H9 (cell line): Measurements from ENCODE around the gene XAF1. TPM values are rescaled to one million over a fixed set of nuclear protein-coding genes. Genes with fewer than 3 reads are reported as not detected.

Experiments
- DNase-seq: peaks from one replicate; pipeline ENCODE4 v3.0.0-alpha.2; 2017
- H2AFZ ChIP-seq: one replicate; pipeline ENCODE4 v1.6.1; 2013; ENCODE audit warnings: mild to moderate bottlenecking, low read length, control low read depth, moderate library complexity
- H2AK5ac ChIP-seq: 2 replicates; pipeline ENCODE4 v1.6.1; 2013; ENCODE audit warnings: low read length, control low read depth, mixed read lengths; ENCODE audit not compliant: insufficient read length
- H2BK120ac ChIP-seq: one replicate; pipeline ENCODE4 v1.6.1; 2013; ENCODE audit warnings: low read depth, mild to moderate bottlenecking, low read length, control low read depth, inconsistent platforms; ENCODE audit not compliant: poor library complexity, severe bottlenecking
- H2BK12ac ChIP-seq: 2 replicates; pipeline ENCODE4 v1.6.1; 2013; ENCODE audit warnings: low read length, control low read depth, mixed read lengths, low read depth; ENCODE audit not compliant: insufficient read length
- H2BK15ac ChIP-seq: 2 replicates; pipeline ENCODE4 v1.6.1; 2013; ENCODE audit warnings: low read depth, low read length, control low read depth
- H2BK20ac ChIP-seq: one replicate; pipeline ENCODE4 v1.6.1; 2013; ENCODE audit warnings: low read depth, mild to moderate bottlenecking, low read length, control low read depth, inconsistent platforms; ENCODE audit not compliant: poor library complexity, severe bottlenecking
- H2BK5ac ChIP-seq: 2 replicates; pipeline ENCODE4 v1.6.1; 2013; ENCODE audit warnings: low read length, control low read depth, mixed read lengths; ENCODE audit not compliant: insufficient read length
- H3K14ac ChIP-seq: 2 replicates; pipeline ENCODE4 v1.6.1; 2013; ENCODE audit warnings: low read length, control low read depth; ENCODE audit not compliant: insufficient read depth
- H3K18ac ChIP-seq: 2 replicates; pipeline ENCODE4 v1.6.1; 2013; ENCODE audit warnings: low read depth, mild to moderate bottlenecking, mixed read lengths, low read length, control low read depth; ENCODE audit not compliant: insufficient read length
- H3K23ac ChIP-seq: 2 replicates; pipeline ENCODE4 v1.6.1; 2013; ENCODE audit warnings: low read length, control low read depth, mixed read lengths, low read depth; ENCODE audit not compliant: insufficient read length
- H3K23me2 ChIP-seq: 2 replicates; pipeline ENCODE4 v1.6.1; 2013; ENCODE audit warnings: low read depth, mild to moderate bottlenecking, mixed read lengths, low read length, control low read depth; ENCODE audit not compliant: insufficient read length, poor library complexity, severe bottlenecking
- H3K27ac ChIP-seq: 2 replicates; pipeline ENCODE4 v1.5.1; 2013; ENCODE audit warnings: low read length, control low read depth, mixed read lengths, low read depth; ENCODE audit not compliant: insufficient read length
- H3K27me3 ChIP-seq: 2 replicates; pipeline ENCODE4 v1.6.1; 2013; ENCODE audit warnings: low read length, control low read depth, inconsistent platforms; ENCODE audit not compliant: insufficient read depth
- H3K4ac ChIP-seq: 2 replicates; pipeline ENCODE4 v1.6.1; 2013; ENCODE audit warnings: low read depth, mild to moderate bottlenecking, control low read depth, inconsistent platforms, low read length, moderate library complexity
- H3K4me1 ChIP-seq: 2 replicates; pipeline ENCODE4 v1.6.1; 2013; ENCODE audit warnings: low read length, control low read depth, inconsistent platforms; ENCODE audit not compliant: insufficient read depth
- H3K4me2 ChIP-seq: 2 replicates; pipeline ENCODE4 v1.6.1; 2013; ENCODE audit warnings: low read length, control low read depth, mixed read lengths; ENCODE audit not compliant: insufficient read length, insufficient read depth
- H3K56ac ChIP-seq: 2 replicates; pipeline ENCODE4 v1.6.1; 2013; ENCODE audit warnings: low read depth, mild to moderate bottlenecking, mixed read lengths, low read length, control low read depth; ENCODE audit not compliant: insufficient read length
- H3K79me1 ChIP-seq: 2 replicates; pipeline ENCODE4 v1.6.1; 2013; ENCODE audit warnings: low read depth, mild to moderate bottlenecking, moderate library complexity, low read length, control low read depth, inconsistent platforms; ENCODE audit not compliant: insufficient read depth, poor library complexity, severe bottlenecking
- H3K79me2 ChIP-seq: 2 replicates; pipeline ENCODE4 v1.6.1; 2013; ENCODE audit warnings: low read length, control low read depth, inconsistent platforms; ENCODE audit not compliant: insufficient read depth
- H3K9ac ChIP-seq: 2 replicates; pipeline ENCODE4 v1.6.1; 2013; ENCODE audit warnings: low read length, control low read depth, mixed read lengths; ENCODE audit not compliant: insufficient read length; ENCODE audit errors: extremely low read depth
- H3K9me3 ChIP-seq: one replicate; pipeline ENCODE4 v1.6.1; 2013; ENCODE audit warnings: low read depth, low read length, inconsistent platforms; ENCODE audit not compliant: control insufficient read depth
- H3T11ph ChIP-seq: one replicate; pipeline ENCODE4 v1.6.1; 2013; ENCODE audit warnings: mild to moderate bottlenecking, low read length, control low read depth, inconsistent platforms
- H4K20me1 ChIP-seq: one replicate; pipeline ENCODE4 v1.6.1; 2013; ENCODE audit not compliant: control insufficient read depth, insufficient read length, insufficient read depth
- H4K5ac ChIP-seq: 2 replicates; pipeline ENCODE4 v1.6.1; 2013; ENCODE audit warnings: low read depth, mild to moderate bottlenecking, mixed read lengths, low read length, control low read depth; ENCODE audit not compliant: insufficient read length
- H4K8ac ChIP-seq: replicated peaks from 2 replicates; pipeline ENCODE4 v1.6.1; 2013; ENCODE audit warnings: low read length, control low read depth, mixed read lengths, low read depth; ENCODE audit not compliant: insufficient read length
- H4K91ac ChIP-seq: 2 replicates; pipeline ENCODE4 v1.6.1; 2013; ENCODE audit warnings: low read depth, mild to moderate bottlenecking, moderate library complexity, mixed read lengths, low read length, control low read depth; ENCODE audit not compliant: insufficient read length
- H3K27ac Mint-ChIP-seq, 3 experiments: 2 replicates in 2 of 3; 3 replicates in 1 of 3; pipeline ENCODE4 v1.8.0; 2020 to 2021; ENCODE audit warnings: mixed read lengths in 3 of 3, mild to moderate bottlenecking in 1 of 3, moderate library complexity in 1 of 3
- H3K27me3 Mint-ChIP-seq: 2 replicates; pipeline ENCODE4 v1.8.0; 2021; ENCODE audit warnings: low read depth, mild to moderate bottlenecking, moderate library complexity, mixed read lengths
- H3K36me3 Mint-ChIP-seq, 3 experiments: 2 replicates in 2 of 3; 3 replicates in 1 of 3; pipeline ENCODE4 v1.8.0; 2020 to 2021; ENCODE audit warnings: low read depth in 3 of 3, mixed read lengths in 3 of 3; ENCODE audit not compliant: insufficient read depth in 1 of 3
- H3K4me1 Mint-ChIP-seq, 2 experiments: 2 replicates each; pipeline ENCODE4 v1.8.0; 2020; ENCODE audit warnings: mixed read lengths in 2 of 2
- H3K4me3 Mint-ChIP-seq, 2 experiments: 2 replicates in 1 of 2; 3 replicates in 1 of 2; pipeline ENCODE4 v1.8.0; 2020 to 2021; ENCODE audit warnings: mild to moderate bottlenecking in 2 of 2, mixed read lengths in 2 of 2, moderate library complexity in 1 of 2
- H3K9me3 Mint-ChIP-seq, 2 experiments: 2 replicates in 1 of 2; 3 replicates in 1 of 2; pipeline ENCODE4 v1.8.0; 2020; ENCODE audit warnings: mild to moderate bottlenecking in 2 of 2, mixed read lengths in 2 of 2, moderate library complexity in 1 of 2
- CTCF ChIP-seq: fragments of 200-600 bp; sonication (generic); conservative IDR thresholded peaks from 3 replicates; pipeline ENCODE4 v1.8.0; 2021; ENCODE audit warnings: antibody characterized with exemption, mild to moderate bottlenecking
- WGBS: extraction: QIAGEN DNeasy Blood & Tissue Kit; methylation state at CpG from one replicate; pipeline ENCODE4 v1.1.7; 2013; ENCODE audit warnings: missing lambda C conversion rate, low lambda C conversion rate, mixed read lengths; ENCODE audit not compliant: insufficient read length; ENCODE audit errors: extremely low coverage; 5-methylcytosine and 5-hydroxymethylcytosine counted together
- total RNA-seq: library from RNA; stranded (reverse); gene quantifications from 2 replicates; pipeline ENCODE4 v1.2.1, GENCODE V29; 2021

XAF1 gene
- total RNA-seq, 1 experiment from 2014 or later, result not detected

GRCh38 chr17:6757747-6758146, 1.9 kb downstream of the XAF1 start:
- no peak overlapping the region for H3K27ac Mint-ChIP-seq
- no peak overlapping the region for H4K8ac ChIP-seq
- H2BK15ac ChIP-seq, result no peak overlapping the region

More at GRCh38 chr17:6757747-6758146, 1.9 kb downstream of the XAF1 start:
- H3T11ph ChIP-seq, result no peak overlapping the region
- no CpG with 5 or more reads among the region's 2 CpGs for WGBS
- no peak overlapping the region for H3K23ac ChIP-seq
- H2AK5ac ChIP-seq, result no peak overlapping the region
- H4K5ac ChIP-seq, result no peak overlapping the region
- H3K23me2 ChIP-seq, result no peaks in the 10 kb centered on the region
- no peak overlapping the region for H2BK5ac ChIP-seq
- H3K14ac ChIP-seq, result no peak overlapping the region
- H3K9me3 ChIP-seq, result no peaks in the 10 kb centered on the region
- Mint-ChIP-seq H3K4me1 (peaks cover 32 to 34% of the 10 kb centered on the region in 2 experiments), H3K4me3 (no peak overlapping the region), H3K27me3 (peaks cover 4% of the 10 kb centered on the region), H3K9me3 (no peaks in the 10 kb centered on the region), H3K36me3 (peaks cover 0 to 2% (median 0%) of the 10 kb centered on the region in 3 experiments; a peak in 1 of 7 replicates)
- no peak overlapping the region for H3K18ac ChIP-seq
- no peak overlapping the region for H3K27ac ChIP-seq
- no peak overlapping the region for H2BK120ac ChIP-seq
- no peaks in the 10 kb centered on the region for H3K27me3 ChIP-seq
- H4K20me1 ChIP-seq, result no peaks in the 10 kb centered on the region
- no peak overlapping the region for H3K4ac ChIP-seq
- no peak overlapping the region for H2BK12ac ChIP-seq
- H3K9ac ChIP-seq, result no peak overlapping the region
- H3K4me2 ChIP-seq, result no peak overlapping the region
- no peak for TF ChIP-seq CTCF
- H3K56ac ChIP-seq, result no peak overlapping the region
- DNase-seq, result no peak
- H3K4me1 ChIP-seq, result no peaks in the 10 kb centered on the region; the same call in 1 of the 2 replicates
- no peaks in the 10 kb centered on the region for H3K79me1 ChIP-seq
- no peak overlapping the region for H4K91ac ChIP-seq
- H3K79me2 ChIP-seq, result no peaks in the 10 kb centered on the region
- no peak overlapping the region for H2AFZ ChIP-seq
- H2BK20ac ChIP-seq, result no peak overlapping the region
